Stimulated activated naive CD4-positive, alpha-beta T cell treated with Interleukin-2 at 50 U/mL for 16 hours (primary cell): Measurements from ENCODE around the gene TMEM267.
"Not testable (repeated sequence)": the region's sequence is repeated elsewhere in the genome, so short reads cannot be mapped to it uniquely, and the experiment has no call there.

Experiments
- DNase-seq: peaks from one replicate; lab custom pipeline; 2025; lab: John Stamatoyannopoulos, UW

TMEM267 gene

DNA sequence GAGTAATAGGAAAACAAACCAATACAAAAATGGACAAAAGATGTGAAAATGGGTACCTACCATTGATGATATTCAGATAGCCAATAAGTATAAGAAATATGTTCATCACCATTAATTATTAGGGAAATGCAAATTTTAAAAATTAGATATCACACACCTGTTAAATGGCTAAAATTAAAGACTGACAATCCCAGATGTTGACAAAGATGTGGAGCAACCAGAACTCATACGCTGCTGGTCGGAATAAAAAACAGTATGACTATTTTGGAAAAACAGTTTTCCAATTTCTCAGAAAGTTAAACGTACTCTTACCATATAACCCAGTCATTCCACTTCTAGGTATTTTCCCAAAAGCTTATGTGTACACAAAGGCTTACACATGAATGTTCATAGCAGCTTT, 27.1 kb downstream of the TMEM267 start:
- DNase-seq: no peak

DNA sequence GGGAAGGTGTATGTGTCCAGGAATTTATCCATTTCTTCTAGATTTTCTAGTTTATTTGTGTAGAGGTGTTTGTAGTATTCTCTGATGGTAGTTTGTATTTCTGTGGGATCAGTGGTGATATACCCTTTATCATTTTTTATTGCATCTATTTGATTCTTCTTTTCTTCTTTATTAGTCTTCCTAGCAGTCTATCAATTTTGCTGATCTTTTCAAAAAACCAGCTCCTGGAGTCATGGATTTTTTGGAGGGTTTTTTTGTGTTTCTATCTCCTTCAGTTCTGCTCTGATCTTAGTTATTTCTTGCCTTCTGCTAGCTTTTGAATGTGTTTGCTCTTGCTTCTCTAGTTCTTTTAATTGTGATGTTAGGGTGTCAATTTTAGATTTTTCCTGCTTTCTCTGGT, 42.1 kb downstream of the TMEM267 start:
- not testable (repeated sequence) for DNase-seq

DNA sequence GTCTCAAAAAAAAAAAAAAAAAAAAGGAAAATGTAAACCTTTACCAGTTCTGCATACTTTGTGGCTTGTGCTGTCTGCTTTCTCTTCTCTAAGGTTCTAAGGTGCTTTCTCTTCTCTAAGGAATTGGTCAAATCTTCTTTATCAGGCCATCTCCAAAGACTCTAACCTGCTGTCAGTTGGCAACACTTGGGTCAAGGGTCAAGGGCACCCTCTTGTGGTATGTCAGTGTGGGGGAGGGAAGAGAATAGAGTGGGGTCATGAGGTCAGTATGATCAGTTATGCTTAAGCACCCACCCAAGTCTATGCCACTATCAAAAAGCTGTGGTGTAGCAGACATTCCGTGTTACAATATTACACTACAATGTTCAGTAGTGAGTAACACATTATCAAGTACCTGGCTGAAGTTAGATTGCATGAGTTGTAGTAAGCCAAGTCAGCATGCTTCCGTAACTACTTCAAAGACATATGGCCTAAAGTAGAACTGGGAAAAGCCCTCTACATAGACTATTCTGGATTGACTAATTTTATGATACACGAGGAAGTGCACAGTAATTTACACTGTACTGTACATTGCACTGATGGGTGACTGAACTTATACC, 46.5 kb downstream of the TMEM267 start:
- DNase-seq: no peak

DNA sequence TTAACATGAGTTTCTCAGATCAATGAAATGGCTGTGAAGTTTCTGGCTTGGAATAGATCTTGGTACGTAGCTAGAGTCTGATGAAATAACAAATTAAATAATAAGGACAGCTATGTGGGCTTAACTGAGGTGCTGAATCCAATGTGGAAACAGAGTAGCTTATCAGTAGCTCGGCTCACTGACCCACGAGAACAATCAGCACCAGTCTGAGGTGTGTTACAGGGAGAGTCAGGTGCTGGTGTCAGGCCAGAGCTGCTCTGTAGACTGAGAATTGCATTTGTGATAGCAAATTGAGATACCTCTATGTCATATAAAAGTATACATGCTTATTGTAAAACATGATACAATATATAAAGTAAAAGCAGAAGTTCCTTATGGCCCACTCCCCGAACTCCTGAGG, 50.3 kb downstream of the TMEM267 start:
- DNase-seq: no peak

DNA sequence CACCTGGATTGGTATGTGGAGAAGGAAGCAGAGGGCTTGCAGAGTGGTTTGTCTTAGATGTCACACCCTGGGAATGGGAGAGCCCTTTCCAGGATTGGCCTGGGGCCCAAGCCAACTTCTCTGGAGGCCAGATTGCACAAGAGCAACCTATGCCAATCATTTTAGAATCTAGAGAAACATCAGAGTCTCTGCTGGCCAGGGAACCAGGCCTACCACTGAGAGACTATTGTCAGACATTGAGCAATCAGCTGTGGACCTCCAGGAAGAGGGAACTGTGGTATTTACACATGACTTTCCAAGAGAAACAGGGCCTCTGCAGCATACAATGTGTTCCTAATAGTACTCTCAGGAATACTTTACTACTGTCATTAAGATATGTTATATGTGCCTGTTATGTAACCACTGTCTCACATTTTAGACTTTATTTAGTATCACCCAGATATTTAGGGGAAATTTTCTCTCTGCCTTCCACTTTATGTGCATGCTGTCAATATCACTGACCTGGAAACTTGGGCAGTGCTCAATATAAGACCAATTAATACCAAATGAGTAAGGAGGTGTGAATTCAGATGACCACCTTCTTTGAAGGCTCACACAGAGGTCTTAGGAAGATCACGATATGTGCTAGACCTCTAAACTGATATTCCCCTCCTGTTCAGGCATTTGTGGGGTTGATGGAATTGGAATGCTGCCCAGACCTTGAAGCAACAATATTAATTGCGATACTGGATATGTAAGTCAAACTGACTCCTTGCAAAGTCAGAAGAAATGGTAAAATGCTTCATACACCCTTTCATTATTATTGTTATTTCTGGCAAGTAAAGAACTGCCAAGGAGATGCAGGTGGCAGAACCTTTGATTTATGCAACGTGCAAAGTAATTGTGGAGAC, 50.9 kb downstream of the TMEM267 start:
- no peak for DNase-seq

DNA sequence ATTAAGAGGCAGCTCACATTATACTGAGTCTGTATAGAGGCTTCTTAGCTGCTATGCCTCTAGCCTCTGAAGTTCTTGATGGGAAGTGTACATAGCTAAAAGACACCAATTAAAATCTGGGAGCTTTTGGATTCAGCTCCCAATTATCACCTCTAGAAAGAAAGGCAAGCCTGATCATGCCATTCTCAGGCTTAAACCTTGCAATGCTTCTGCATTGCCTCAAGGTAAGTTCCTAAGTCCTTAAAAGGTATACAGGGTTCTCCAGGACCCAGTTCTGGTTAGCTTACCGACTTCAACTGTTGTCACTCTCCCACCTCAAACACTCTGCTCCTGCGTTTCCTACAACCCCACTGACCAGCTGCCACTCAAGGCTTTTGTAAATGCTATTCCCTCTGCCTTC, 54.0 kb downstream of the TMEM267 start:
- DNase-seq: no peak

DNA sequence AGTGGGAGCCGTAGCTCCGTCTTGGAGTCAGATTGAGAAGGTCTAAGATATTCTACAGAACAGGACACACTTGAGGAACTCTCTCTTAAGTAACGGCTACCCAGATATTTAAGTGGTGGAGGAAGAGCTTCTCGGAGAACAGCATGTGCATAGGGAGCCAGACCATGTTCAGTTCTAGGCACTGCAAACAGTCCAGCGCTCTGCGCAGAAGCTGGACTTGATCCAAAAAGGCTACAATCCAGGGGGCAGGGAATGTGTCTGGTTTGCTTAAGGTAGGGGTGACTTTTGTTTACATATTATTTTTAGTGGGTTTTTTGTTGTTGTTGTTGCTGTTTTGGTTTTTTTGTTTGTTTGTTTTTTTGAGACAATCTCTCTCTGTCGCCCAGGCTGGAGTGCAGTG, 54.6 kb downstream of the TMEM267 start:
- DNase-seq: no peak

DNA sequence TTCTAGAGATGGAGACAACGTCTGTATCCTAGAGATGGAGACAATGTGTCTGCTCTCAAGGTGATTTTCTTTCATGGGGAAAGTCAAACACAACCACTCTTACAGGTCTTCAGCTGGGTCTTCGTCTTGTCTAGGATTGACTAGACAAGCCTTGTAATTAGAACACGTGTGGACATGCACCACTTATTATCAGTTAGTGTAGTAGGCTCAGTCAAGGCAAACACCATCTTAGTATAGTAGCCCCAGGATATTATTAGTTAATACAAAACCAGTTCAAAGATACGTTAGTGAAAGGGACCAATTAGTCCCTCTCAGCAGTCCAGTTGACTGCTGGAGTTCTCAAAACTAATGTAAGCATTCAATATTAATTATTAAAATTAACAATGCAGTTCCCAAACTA, 56.4 kb downstream of the TMEM267 start:
- DNase-seq: no peak

DNA sequence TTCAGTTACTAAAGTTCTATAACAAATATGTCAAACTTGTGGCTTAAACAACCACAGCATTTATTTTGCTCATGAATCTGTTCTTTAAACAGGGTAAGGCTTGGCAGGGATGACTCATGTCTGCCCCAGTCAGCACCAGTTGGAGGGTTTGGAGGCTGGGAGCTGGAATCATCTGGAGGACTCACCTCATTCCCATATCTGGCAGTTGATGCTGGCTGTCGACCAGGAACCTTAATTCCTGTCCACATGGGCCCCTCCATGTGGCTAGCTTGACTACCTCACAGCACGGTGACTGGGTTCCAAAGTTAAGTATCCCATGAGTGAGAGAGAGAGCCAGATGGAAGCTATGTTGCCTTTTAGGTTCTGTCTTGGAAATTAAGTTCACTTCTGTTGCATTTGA, 57.7 kb downstream of the TMEM267 start:
- DNase-seq: no peak

DNA sequence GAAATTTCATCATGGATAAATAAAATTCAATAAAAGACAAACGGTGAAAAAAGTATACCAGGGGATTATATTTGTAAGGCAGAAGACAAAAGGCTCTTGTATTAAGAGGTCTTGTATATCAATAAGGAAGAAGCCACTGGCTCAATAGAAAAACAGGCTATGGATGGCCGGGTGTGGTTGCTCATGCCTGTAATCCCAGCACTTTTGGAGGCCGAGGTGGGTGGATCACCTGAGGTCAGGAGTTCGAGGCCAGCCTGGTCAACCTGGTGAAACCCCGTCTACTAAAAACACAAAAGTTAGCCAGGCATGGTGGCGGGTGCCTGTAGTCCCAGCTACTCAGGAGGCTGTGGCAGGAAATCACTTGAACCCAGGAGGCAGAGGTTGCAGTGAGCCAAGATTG, 60.6 kb downstream of the TMEM267 start:
- DNase-seq: not testable (repeated sequence)

DNA sequence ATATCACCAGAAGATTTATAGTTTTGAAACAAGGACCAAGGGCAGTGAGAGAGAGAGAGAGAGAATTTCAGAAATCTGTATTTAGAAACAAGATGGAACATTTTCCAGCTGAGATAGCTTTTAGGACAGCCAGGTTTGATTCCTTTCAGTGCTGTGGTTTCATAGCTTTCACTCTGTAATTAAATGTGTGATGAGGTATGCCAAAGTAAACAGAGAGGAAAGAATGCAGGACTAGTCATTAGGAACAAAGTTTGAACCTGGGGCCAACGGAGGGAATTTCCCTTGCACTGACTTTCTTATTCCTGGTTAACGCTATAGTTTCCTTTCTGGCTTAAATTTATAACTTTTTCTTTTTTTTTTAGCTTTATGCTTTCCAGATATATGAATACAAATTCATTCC, 61.5 kb downstream of the TMEM267 start:
- DNase-seq: no peak

DNA sequence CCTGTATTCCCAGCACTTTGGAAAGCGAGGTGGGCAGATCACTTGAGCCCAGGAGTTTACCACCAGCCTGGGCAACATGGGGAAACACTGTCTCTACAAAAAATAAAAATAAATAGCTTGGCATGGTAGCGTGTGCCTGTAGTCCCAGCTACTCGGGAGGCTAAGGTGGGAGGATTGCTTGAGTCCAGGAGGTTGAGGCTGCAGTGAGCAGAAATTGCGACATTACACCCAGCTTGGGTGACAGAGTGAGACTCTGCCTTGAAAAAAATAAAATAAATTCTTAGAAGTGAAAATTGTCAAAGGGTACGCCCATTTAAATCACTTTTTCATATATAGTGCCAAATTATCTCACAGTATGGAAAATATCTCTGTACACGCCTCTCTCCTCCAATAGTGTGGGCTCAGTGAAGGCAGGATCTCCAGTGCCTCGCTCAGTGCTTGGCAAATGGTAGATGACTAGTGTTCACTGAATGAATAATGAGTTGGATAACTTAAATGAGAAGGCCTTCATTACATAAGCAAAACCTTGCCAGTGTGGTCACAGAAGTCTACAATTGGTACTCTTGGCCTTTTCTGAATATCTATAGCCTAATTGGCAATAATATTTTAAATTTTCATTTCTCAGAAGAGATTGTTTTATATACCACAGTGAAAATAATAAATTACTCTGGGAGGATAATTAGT, 62.1 kb downstream of the TMEM267 start:
- DNase-seq: no peak

DNA sequence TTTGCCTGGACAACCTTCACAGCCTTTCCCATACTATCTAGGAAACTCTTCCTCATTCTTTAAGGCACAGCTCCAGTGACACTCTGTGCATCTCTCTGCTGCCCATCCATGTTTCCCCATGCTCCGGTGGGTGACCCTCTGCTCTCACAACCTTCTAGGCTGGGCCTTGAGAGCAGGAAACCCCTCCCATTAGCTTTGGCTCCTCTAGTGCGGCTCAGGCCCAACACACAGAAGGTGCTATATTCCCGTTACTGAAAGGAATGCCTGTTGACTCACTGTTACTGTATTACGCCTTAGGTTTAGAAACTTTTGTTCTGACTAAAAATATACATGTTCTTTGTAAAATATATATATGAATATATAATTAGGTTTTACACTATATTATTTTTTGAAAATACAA, 63.4 kb downstream of the TMEM267 start:
- no peak for DNase-seq

DNA sequence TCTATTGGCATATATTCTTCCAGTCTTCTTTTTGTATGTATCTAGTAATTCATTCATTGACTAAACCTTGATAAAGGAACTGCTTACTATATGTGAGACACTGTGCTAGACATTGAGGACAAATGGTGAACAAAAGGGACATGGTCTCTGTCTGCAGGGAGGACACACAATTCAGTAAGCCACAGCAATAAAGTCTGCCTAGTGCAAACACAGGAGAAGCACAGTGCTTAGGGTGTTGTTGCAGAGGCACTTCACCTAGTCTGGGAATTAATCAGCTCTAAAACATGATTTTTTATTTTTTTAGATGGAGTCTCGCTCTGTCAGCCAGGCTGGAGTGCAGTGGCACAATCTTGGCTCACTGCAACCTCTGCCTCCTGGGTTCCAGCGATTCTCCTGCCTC, 65.1 kb downstream of the TMEM267 start:
- no peak for DNase-seq

DNA sequence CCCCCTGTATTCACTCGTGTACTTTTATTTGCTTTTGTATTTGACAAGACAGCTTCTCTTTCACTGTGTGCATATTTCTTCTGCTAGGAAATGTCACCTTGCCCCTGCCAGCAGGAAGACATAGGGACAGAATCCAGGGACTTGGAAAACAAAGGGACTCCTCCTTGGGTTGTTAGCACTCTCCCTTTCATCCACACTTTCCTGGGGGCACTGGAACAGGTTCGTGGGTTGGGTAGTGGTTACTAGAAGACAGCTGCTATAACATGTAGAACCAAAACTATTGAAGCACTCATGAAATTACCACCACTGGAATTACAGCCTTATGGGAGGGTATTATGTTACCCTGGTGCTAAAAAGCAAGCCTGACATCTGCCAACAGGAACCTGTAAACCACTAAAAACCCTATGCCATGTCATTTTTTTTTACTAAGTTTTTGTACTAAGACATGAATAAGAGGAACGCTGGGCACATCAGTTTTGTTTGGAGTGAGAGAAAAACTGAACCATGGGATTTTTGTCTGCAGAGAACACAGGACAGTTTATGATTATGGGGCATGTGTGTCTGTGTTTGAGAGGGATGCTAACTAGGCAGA, 66.8 kb downstream of the TMEM267 start:
- DNase-seq: no peak

DNA sequence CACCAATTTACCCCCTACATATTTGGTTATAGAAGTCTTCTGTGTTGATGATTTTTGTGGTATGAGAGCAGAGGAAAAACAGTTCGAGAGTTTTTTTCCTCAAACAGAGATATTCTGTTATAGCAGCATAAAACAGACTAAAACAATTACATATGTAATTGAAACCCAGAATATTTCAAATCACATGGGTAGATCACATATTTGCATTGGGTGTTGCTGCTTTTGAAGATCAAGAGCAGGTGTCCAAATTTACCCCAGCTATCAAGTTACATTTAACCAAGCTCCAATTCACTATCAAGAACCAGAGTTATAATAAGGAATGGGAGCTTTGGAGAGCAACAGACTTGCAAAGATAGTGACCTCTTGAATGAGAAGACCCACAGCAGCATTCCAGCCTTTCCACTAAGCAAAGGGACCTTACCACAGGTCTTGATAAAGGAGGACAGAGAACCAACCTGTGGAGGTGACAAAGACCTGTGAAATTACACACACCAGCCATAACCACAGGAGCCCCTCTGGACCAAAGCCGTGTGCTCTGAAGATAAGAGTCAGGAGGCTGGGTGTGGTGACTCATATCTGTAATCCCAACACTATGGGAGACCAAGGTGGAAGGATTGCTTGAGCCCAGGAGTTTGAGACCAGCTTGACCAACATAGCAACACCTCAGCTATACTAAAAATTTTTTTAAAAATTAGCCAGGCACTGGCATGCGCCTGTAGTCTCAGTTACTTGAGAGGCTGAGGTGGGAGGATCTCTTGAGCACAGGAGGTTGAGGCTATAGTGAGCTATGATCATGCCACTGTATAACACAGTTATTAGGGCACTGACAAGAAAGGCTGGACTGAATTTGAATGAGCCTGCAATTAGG, 67.5 kb downstream of the TMEM267 start:
- no peak for DNase-seq

DNA sequence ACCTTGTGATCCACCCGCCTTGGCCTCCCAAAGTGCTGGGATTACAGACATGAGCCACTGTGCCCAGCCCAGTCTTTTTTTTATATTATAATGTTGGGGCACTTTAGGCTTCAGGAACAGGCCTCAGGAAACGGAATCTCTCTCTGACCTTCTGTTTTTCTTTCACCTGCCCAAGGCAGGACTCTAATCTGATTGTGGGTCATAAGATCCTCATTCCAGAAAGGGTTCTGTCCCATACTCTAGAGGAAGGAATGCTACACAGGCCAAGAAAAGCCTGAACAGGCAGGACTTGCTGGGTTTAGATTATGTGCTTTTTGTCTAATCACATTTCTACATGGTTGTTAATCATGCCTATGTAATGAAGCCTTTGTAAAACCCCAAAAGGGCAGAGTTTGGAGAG, 69.7 kb downstream of the TMEM267 start:
- no peak for DNase-seq

DNA sequence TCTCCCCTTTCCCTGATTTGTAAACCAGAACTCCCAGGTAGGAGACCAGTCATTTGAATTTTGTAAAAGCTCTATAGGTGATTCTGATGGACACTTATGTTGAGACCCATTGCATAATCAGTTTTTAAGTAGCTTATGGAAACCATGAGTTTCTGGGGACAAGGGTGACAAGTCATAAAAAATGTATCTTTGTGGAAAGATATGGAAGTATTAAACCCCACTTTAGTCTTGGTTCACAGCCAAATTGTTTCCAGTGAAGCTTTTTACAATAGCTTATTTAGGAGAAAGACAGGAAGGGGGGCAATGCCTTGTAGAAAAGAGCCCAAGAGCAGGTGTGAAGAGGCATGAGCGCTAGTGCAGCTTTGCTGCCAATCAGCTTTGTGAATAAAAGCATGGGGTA, 71.0 kb downstream of the TMEM267 start:
- no peak for DNase-seq

DNA sequence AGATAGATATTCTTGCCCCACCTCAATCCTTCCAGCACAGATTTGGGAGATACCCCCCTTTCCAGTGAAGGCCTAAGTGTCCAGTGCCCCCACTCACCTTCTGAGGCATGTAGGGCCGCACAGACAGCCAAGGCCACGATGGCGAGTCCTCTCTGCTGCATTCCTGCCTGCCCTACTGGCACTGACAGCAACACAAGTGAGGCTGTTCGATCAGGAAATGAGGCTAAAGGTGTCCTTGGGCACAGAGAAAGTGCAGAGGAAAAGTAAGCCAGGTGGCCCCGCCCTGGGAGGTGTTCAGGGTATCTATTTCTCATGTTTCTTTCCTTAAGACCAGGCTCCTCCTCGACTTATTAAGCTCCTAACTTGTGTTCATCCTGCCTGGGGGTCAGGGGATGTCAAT, 71.5 kb downstream of the TMEM267 start, which contains the start of gene CCL28:
CCL28 (minus strand) TSS at position 236 of the 400 bp plus-strand sequence; CDS start at position 161, 75 bp downstream.
- no peak for DNase-seq

DNA sequence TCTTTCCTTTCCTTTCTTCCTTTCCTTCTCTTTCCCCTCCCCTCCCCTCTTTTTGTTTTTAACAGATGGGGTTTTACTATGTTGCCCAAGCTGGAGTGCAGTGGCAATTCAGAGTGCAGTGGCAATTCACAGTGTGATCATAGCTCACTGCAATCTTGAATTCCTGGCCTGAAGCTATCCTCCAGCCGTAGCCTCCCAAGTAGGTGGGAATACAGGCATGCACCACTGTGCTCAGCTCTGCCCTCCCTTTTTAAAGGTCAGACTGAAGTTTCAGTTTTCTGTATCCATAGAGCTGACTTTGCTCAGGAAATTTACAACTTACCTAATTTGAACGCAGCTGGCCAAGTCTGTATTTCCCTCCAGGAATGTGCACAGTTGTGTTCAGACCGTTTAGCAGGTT, 72.2 kb downstream of the TMEM267 start:
- DNase-seq: no peak

DNA sequence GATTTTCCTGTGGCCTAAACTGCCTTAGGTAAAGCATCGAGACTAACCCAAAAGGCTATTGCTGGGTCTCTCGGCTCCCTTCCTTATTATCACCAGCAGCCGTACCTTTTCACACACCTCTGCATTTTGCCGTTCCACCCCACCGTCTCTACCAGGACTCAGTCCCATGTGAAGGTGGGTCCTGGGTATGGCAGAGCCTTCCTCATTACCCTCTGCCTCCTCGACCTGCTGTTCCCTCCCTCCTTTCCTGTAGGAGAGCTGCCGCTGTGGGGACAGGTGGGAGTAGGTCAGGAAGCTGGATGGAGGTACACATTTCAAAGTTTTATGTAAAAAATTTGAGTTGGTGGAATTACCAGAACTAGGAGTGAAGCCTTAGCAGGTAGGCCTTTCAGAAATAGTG, 73.3 kb downstream of the TMEM267 start:
- no peak for DNase-seq

DNA sequence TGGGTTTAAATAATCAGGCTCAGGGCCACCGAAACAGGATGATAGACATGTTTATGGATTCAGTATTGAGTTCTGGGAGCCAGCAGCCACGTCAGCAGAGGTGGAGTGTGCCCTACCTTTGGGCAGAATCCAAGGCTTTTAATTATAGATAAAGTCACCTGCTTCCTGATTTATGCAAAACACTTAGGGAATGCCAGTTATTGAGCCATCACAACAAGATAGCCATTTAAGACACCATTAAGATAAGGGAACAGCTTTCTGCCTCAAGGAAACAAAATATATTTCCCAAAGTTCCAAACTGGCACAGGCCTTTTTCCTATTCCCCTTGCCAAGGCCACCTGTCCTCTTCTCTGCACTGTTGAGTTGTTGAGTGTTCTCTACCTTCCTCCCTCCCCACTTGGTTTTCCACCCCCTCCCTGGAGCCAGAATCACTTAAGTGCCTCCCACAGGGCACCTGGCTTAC, 73.8 kb downstream of the TMEM267 start:
- DNase-seq: no peak
